ENCODE data around the gene PCNX2. TPM values are rescaled to one million over a fixed set of nuclear protein-coding genes. Genes with fewer than 3 reads are reported as not detected.
A peak's percentile ranks its signal among the peaks of the same experiment; 100 is the strongest.

PCNX2 gene
- polyA plus RNA-seq, 3 donors: 0.29 to 7.9 (median 0.62) TPM

- Histone ChIP-seq H3K79me2 (ENCODE audit: insufficient read depth, low read length) (no peaks in the 10 kb centered on the region), H3K9ac (ENCODE audit: insufficient read depth, low read length, poor library complexity, severe bottlenecking) (no peak overlapping the region), H2AFZ (ENCODE audit: insufficient read depth, low read depth, low read length, poor library complexity, severe bottlenecking) (no peak overlapping the region), H3K4me3 (replicated peaks in 1 of 3; ENCODE audit: low read depth in 2 of 3, low read length in 3 of 3) (no peak overlapping the region), H3K36me3 (replicated peaks in 1 of 2; ENCODE audit: control insufficient read depth in 1 of 2, insufficient read depth in 2 of 2, low read length in 2 of 2) (no peaks in the 10 kb centered on the region), H3K27me3 (ENCODE audit: control insufficient read depth in 2 of 2, insufficient read depth in 2 of 2, low read length in 2 of 2) (no peaks in the 10 kb centered on the region), H3K27ac (ENCODE audit: low read depth in 1 of 2, low read length in 2 of 2) (no peak overlapping the region), H4K20me1 (ENCODE audit: insufficient read depth, low read length) (no peaks in the 10 kb centered on the region), H3K4me1 (ENCODE audit: control insufficient read depth in 1 of 2, insufficient read depth in 2 of 2, low read length in 2 of 2) (peaks cover 43 to 53% of the 10 kb centered on the region in 2 donors), H3K4me2 (replicated peaks; ENCODE audit: extremely low read depth, low read length, poor library complexity, severe bottlenecking) (no peak overlapping the region), H3K9me3 (replicated peaks in 1 of 2; ENCODE audit: control insufficient read depth in 1 of 2, insufficient read depth in 1 of 2, low read length in 2 of 2) (no peaks in the 10 kb centered on the region)
- H3K27ac Mint-ChIP-seq: no peak overlapping the region
- peaks cover 0 to 2% (median 0%) of the 10 kb centered on the region in 7 donors for H3K9me3 Mint-ChIP-seq
- H3K27me3 Mint-ChIP-seq (ENCODE audit: low read depth in 3 of 3): peaks cover 0 to 2% (median 0%) of the 10 kb centered on the region in 3 donors
- H3K4me3 Mint-ChIP-seq: no peak overlapping the region
- H3K36me3 Mint-ChIP-seq: peaks cover 5 to 16% of the 10 kb centered on the region in 2 donors
- intact Hi-C loops (cut with micrococcal nuclease): loop anchor here (10.0 kb wide), 2 partner anchors 312 to 612 kb away; partner anchors contain the start of gene SIPA1L2 (in 2 of the 2)
- H3K4me1 Mint-ChIP-seq: peaks cover 54% of the 10 kb centered on the region
- no peak for DNase-seq
- TF ChIP-seq, protein P1, sequence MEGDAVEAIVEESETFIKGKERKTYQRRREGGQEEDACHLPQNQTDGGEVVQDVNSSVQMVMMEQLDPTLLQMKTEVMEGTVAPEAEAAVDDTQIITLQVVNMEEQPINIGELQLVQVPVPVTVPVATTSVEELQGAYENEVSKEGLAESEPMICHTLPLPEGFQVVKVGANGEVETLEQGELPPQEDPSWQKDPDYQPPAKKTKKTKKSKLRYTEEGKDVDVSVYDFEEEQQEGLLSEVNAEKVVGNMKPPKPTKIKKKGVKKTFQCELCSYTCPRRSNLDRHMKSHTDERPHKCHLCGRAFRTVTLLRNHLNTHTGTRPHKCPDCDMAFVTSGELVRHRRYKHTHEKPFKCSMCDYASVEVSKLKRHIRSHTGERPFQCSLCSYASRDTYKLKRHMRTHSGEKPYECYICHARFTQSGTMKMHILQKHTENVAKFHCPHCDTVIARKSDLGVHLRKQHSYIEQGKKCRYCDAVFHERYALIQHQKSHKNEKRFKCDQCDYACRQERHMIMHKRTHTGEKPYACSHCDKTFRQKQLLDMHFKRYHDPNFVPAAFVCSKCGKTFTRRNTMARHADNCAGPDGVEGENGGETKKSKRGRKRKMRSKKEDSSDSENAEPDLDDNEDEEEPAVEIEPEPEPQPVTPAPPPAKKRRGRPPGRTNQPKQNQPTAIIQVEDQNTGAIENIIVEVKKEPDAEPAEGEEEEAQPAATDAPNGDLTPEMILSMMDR (IDR thresholded peaks at IDR 0.05): no peak
- no CpG with 5 or more reads among the region's 5 CpGs for WGBS (ENCODE audit: insufficient coverage)
These were observed 48.6 kb downstream of the PCNX2 start for GRCh38 chr1:233246965-233247364.

- DNase-seq: no peak
- no peaks in the 10 kb centered on the region for H3K27me3 ChIP-seq (ENCODE audit: control insufficient read depth in 2 of 2, insufficient read depth in 2 of 2, low read length in 2 of 2)
- H3K27ac Mint-ChIP-seq: peak overlapping the region in 1 of 7 donors; percentile 35
- no peak overlapping the region for H3K4me3 ChIP-seq (replicated peaks in 1 of 3; ENCODE audit: low read depth in 2 of 3, low read length in 3 of 3)
- 74% methylated on average over 4 of the region's 8 CpGs for WGBS (ENCODE audit: insufficient coverage)
- TF ChIP-seq, protein P1 (IDR thresholded peaks at IDR 0.05): no peak
- peaks cover 50% of the 10 kb centered on the region for H3K4me1 Mint-ChIP-seq
- H2AFZ ChIP-seq (ENCODE audit: insufficient read depth, low read depth, low read length, poor library complexity, severe bottlenecking): no peak overlapping the region
- H4K20me1 ChIP-seq (ENCODE audit: insufficient read depth, low read length): no peaks in the 10 kb centered on the region
- no peak overlapping the region for H3K4me3 Mint-ChIP-seq
- H3K9me3 ChIP-seq (replicated peaks in 1 of 2; ENCODE audit: control insufficient read depth in 1 of 2, insufficient read depth in 1 of 2, low read length in 2 of 2): no peaks in the 10 kb centered on the region
- no peaks in the 10 kb centered on the region for H3K36me3 ChIP-seq (replicated peaks in 1 of 2; ENCODE audit: control insufficient read depth in 1 of 2, insufficient read depth in 2 of 2, low read length in 2 of 2)
- H3K36me3 Mint-ChIP-seq: peaks cover 5 to 16% of the 10 kb centered on the region in 2 donors
- H3K4me2 ChIP-seq (replicated peaks; ENCODE audit: extremely low read depth, low read length, poor library complexity, severe bottlenecking): no peak overlapping the region
- peaks cover 0 to 2% (median 0%) of the 10 kb centered on the region in 3 donors for H3K27me3 Mint-ChIP-seq (ENCODE audit: low read depth in 3 of 3)
- H3K9ac ChIP-seq (ENCODE audit: insufficient read depth, low read length, poor library complexity, severe bottlenecking): no peak overlapping the region
- no peaks in the 10 kb centered on the region for H3K79me2 ChIP-seq (ENCODE audit: insufficient read depth, low read length)
- intact Hi-C loops (cut with micrococcal nuclease): loop anchor here (10.0 kb wide), 2 partner anchors 310 to 610 kb away; partner anchors contain the start of gene SIPA1L2 (in 2 of the 2)
- peaks cover 0 to 2% (median 0%) of the 10 kb centered on the region in 7 donors for H3K9me3 Mint-ChIP-seq
- H3K27ac ChIP-seq (ENCODE audit: low read depth in 1 of 2, low read length in 2 of 2): no peak overlapping the region
- peaks cover 37 to 43% of the 10 kb centered on the region in 2 donors for H3K4me1 ChIP-seq (ENCODE audit: control insufficient read depth in 1 of 2, insufficient read depth in 2 of 2, low read length in 2 of 2)
These were observed 50.2 kb downstream of the PCNX2 start for GRCh38 chr1:233245191-233245765.

Measured in CD14-positive monocyte (primary cell).